K562 (cell line): ENCODE data around the gene TFAP2D.

Experiments used
- HDAC6 ChIP-seq: IDR thresholded peaks from 2 replicates; pipeline ENCODE4 v1.6.1; 2012; ENCODE audit warnings: low read depth, mild to moderate bottlenecking, control low read depth, inconsistent platforms, low read length, moderate library complexity
- RFX5 ChIP-seq: IDR thresholded peaks from 2 replicates; pipeline ENCODE4 v1.6.1; 2011; ENCODE audit warnings: low read depth, mild to moderate bottlenecking, improper control_type of control experiment, low read length
- ZNF274 ChIP-seq: IDR thresholded peaks from 2 replicates; pipeline ENCODE4 v1.6.1; 2011; ENCODE audit warnings: low read depth, mild to moderate bottlenecking, low read length, moderate library complexity, borderline replicate concordance
- TF ChIP-seq, protein P1 (sequence below): sonication (generic); formaldehyde crosslinking; IDR thresholded peaks from 2 replicates; pipeline ENCODE4 v1.8.1; 2022; ENCODE audit warnings: missing genetic modification reagents
- TF ChIP-seq, protein P2 (sequence below): fragments of 250-450 bp; sonication (Bioruptor Pico); IDR thresholded peaks from 2 replicates; pipeline ENCODE4 v1.5.0; 2020; ENCODE audit warnings: mild to moderate bottlenecking, borderline replicate concordance

DNA sequence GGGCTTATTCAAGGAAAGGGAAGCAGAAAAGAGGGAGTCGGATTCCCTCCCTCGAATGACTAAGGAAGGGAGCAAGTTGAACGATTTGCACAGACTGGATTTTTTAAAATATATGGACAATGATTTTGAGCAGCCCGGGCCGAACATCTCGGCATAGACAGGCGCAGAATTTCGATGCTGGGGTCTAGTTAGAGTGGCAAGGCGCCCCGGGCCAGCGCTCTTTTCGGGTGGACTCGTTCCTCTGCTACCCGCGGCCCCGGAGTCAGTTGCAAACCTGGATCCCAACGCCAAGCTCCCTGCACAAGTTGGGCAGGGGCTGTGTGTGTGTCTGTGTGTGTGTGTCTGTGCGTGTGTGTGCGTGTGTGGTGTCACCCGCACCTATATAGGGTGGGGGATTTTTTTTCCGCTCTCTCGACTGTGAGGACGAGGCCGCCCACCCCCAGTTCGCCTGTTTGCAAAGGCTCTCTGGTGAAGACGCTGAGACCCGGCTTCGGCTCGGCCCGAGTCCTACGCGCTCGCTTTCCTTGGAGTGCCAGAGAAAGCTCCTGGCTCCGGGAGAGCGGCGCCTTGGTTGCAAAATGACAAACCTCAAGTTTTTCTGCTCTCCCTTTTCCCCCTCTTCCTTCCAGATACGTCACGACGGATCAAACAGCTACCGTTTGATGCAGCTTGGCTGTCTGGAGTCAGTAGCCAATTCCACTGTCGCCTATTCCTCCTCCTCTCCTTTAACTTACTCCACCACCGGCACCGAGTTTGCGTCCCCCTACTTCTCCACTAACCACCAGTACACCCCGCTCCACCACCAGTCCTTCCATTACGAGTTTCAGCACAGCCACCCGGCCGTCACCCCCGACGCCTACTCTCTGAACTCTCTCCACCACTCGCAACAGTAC, 1.4 kb downstream of the TFAP2D start:
- no peak for TF ChIP-seq ZNF274
- TF ChIP-seq, protein P1, sequence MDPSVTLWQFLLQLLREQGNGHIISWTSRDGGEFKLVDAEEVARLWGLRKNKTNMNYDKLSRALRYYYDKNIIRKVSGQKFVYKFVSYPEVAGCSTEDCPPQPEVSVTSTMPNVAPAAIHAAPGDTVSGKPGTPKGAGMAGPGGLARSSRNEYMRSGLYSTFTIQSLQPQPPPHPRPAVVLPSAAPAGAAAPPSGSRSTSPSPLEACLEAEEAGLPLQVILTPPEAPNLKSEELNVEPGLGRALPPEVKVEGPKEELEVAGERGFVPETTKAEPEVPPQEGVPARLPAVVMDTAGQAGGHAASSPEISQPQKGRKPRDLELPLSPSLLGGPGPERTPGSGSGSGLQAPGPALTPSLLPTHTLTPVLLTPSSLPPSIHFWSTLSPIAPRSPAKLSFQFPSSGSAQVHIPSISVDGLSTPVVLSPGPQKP (CRISPR knock-in tag): no peak
- TF ChIP-seq, protein P2, sequence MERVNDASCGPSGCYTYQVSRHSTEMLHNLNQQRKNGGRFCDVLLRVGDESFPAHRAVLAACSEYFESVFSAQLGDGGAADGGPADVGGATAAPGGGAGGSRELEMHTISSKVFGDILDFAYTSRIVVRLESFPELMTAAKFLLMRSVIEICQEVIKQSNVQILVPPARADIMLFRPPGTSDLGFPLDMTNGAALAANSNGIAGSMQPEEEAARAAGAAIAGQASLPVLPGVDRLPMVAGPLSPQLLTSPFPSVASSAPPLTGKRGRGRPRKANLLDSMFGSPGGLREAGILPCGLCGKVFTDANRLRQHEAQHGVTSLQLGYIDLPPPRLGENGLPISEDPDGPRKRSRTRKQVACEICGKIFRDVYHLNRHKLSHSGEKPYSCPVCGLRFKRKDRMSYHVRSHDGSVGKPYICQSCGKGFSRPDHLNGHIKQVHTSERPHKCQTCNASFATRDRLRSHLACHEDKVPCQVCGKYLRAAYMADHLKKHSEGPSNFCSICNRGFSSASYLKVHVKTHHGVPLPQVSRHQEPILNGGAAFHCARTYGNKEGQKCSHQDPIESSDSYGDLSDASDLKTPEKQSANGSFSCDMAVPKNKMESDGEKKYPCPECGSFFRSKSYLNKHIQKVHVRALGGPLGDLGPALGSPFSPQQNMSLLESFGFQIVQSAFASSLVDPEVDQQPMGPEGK (CRISPR knock-in tag): no peak
- TF ChIP-seq HDAC6: no peak
- TF ChIP-seq RFX5: no peak
